Esophagus muscularis mucosa (tissue), 4 donors: ENCODE measurements around the gene FAM181A.

ENCODE experiments used
- CTCF ChIP-seq, 3 experiments: fragments of 200-600 bp in 2 of 3; fragments of 450-650 bp in 1 of 3; sonication (generic) in 2 of 3; IDR thresholded peaks; one replicate each; pipeline ENCODE4 v1.5.1; 2017 to 2019; ENCODE audit warnings: antibody characterized with exemption in 3 of 3, mild to moderate bottlenecking in 2 of 3, moderate library complexity in 1 of 3
- EP300 ChIP-seq: sonication (generic); formaldehyde crosslinking; IDR thresholded peaks from one replicate; pipeline ENCODE4 v1.6.1; 2017; ENCODE audit warnings: antibody characterized with exemption
- POLR2A ChIP-seq: fragments of 450-650 bp; IDR thresholded peaks from one replicate; pipeline ENCODE4 v1.6.1; 2017; ENCODE audit warnings: antibody characterized with exemption, moderate library complexity, mild to moderate bottlenecking, low read depth
- POLR2AphosphoS5 ChIP-seq, 2 donors: sonication (generic); formaldehyde crosslinking; IDR thresholded peaks; one replicate each; pipeline ENCODE4 v1.6.1; 2017; ENCODE audit warnings: antibody characterized with exemption in 2 of 2

DNA sequence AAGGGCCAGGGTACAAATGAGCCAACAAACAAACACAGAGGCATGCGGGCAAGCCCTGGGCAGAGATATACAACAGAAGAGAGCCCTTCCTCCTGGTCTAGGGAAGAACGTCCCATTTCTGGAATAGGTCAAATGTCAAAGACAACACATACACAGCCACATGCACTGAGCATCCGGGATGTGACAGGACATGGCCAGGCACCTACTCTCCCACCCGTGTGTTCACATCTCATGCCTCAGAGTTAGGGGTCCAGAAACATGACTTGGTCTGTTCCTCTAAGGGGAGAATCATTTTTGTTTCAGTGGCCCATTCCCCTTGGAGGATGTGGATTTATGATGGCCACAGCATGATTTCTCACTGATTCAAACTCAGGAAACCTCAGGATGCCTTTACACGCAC lies 50.0 kb downstream of the FAM181A start:
- TF ChIP-seq CTCF (IDR thresholded peaks at IDR 0.05) (no peak), EP300 (no peak), POLR2A (no peak), POLR2AphosphoS5 (IDR thresholded peaks at IDR 0.05) (no peak)
